ENCODE measurements around the gene PABPN1L. TPM values are rescaled to one million over a fixed set of nuclear protein-coding genes. Genes with fewer than 3 reads are reported as not detected.

PABPN1L gene
- total RNA-seq, 1 donor from 2014 or later: 0.40 TPM

DNA sequence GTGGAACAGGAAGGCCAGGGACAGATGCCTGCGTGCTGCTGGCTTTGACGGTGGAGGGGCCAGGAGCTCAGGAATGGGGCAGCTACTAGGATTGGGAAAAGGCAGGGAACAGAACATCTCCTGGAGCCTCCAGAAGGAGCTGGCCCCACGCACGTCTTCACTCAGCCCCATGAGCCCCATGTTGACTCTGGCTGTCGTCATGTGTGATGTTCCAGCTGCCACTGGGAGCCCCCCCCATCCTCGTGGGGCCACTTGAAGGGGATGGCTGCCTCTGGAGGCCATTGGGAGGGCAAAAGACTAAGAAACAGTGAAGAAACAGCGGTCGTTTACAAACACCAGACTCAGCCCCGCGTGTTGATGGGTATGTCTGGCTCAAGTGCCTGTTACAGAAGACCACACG, 36.2 kb downstream of the PABPN1L start:
- H3K27me3 Mint-ChIP-seq (ENCODE audit: low read depth): no peaks in the 10 kb centered on the region
- H3K27ac Mint-ChIP-seq: no peak overlapping the region
- H3K4me3 Mint-ChIP-seq: no peak overlapping the region
- H3K4me1 Mint-ChIP-seq: peaks cover 2% of the 10 kb centered on the region
- no peaks in the 10 kb centered on the region for H3K9me3 Mint-ChIP-seq
- TF ChIP-seq, protein P1, sequence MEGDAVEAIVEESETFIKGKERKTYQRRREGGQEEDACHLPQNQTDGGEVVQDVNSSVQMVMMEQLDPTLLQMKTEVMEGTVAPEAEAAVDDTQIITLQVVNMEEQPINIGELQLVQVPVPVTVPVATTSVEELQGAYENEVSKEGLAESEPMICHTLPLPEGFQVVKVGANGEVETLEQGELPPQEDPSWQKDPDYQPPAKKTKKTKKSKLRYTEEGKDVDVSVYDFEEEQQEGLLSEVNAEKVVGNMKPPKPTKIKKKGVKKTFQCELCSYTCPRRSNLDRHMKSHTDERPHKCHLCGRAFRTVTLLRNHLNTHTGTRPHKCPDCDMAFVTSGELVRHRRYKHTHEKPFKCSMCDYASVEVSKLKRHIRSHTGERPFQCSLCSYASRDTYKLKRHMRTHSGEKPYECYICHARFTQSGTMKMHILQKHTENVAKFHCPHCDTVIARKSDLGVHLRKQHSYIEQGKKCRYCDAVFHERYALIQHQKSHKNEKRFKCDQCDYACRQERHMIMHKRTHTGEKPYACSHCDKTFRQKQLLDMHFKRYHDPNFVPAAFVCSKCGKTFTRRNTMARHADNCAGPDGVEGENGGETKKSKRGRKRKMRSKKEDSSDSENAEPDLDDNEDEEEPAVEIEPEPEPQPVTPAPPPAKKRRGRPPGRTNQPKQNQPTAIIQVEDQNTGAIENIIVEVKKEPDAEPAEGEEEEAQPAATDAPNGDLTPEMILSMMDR (IDR thresholded peaks at IDR 0.05; ENCODE audit: unreplicated experiment): no peak
- H3K36me3 Mint-ChIP-seq: peaks cover 4% of the 10 kb centered on the region
- DNase-seq (ENCODE audit: low spot score in 2 of 2, unreplicated experiment in 2 of 2): no peak

DNA sequence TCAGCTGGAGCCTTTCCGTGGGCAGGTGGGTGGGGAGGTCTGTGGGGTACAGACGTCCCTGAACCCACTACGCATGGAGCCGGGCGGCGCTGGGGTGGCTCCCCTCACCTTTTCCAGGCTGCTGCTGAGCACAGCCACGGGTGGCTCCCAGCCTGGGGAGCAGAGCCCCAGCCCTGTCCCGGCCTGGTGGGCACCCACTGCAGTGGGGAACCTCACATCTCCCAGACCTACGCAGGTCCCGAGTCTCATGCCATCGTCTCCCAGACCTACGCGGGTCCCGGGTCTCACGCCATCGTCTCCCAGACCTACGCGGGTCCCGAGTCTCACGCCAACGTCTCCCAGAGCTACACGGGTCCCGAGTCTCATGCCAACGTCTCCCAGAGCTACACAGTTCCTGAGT, 37.7 kb downstream of the PABPN1L start:
- H3K36me3 Mint-ChIP-seq: peaks cover 2% of the 10 kb centered on the region
- TF ChIP-seq, protein P1 (IDR thresholded peaks at IDR 0.05; ENCODE audit: unreplicated experiment): no peak
- no peak for DNase-seq (ENCODE audit: low spot score in 2 of 2, unreplicated experiment in 2 of 2)
- peaks cover 2% of the 10 kb centered on the region for H3K4me1 Mint-ChIP-seq
- H3K27ac Mint-ChIP-seq: no peak overlapping the region
- no peaks in the 10 kb centered on the region for H3K27me3 Mint-ChIP-seq (ENCODE audit: low read depth)
- H3K4me3 Mint-ChIP-seq: no peak overlapping the region
- no peaks in the 10 kb centered on the region for H3K9me3 Mint-ChIP-seq

DNA sequence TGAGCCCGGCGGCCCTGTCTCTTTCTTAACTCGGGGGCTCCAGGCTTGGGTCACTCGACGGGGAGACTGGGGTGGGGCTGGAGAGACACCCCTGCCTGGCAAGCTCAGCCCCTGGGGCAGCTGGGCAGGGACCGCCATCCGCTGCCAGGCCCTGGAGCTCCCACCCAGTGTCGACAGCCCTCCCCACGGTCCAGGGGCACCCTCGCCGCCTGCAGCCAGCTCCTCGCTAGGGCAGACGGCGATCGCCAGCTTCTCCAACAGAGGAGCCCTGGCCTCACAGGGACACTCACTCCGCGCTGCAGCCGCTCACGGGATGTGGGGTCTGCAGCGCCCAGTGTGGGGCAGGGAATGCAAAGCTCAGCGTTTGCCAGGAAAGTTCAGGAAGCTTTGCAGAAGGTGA, 38.7 kb downstream of the PABPN1L start:
- Mint-ChIP-seq H3K27ac (no peak overlapping the region), H3K4me1 (peaks cover 2% of the 10 kb centered on the region), H3K9me3 (no peaks in the 10 kb centered on the region), H3K4me3 (no peak overlapping the region), H3K27me3 (ENCODE audit: low read depth) (no peaks in the 10 kb centered on the region), H3K36me3 (peaks cover 6% of the 10 kb centered on the region)
- TF ChIP-seq, protein P1 (IDR thresholded peaks at IDR 0.05; ENCODE audit: unreplicated experiment): no peak
- DNase-seq (ENCODE audit: low spot score in 2 of 2, unreplicated experiment in 2 of 2): no peak

DNA sequence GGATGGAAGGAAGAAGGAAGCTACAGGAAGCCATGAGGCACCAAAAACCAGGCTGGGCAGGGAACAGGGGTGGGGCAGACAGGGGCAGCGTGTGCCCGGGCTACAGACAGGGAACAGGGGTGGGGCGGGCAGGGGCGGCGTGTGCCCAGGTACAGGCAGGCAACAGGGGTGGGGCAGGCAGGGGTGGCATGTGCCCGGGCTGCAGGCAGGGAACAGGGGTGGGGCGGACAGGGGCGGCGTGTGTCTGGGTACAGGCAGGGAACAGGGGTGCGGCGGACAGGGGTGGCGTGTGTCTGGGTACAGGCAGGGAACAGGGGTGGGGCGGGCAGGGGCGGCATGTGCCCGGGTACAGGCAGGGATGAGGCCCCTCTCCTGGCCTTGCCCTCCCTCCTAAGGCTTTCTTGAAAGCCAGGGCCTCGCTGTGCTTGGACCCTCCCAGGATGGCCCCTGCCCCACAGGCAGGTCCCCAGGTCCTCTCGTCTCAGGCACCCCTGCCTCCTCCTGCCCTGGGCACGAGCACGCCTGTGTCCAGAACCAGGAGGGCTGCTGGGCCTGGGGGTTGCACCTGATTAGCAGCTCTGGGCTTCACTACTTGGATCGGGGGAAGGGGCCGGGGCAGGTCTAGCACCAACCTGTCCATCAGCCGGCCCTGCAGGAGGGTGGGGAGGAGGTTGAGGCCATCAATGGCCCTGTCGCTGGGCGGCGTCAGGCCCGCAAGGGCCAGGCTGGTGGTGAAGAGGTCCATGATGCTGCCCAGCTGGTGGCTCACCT, 40.2 kb downstream of the PABPN1L start:
- no peaks in the 10 kb centered on the region for H3K27me3 Mint-ChIP-seq (ENCODE audit: low read depth)
- no peak for DNase-seq (ENCODE audit: low spot score in 2 of 2, unreplicated experiment in 2 of 2)
- no peaks in the 10 kb centered on the region for H3K9me3 Mint-ChIP-seq
- H3K4me3 Mint-ChIP-seq: no peak overlapping the region
- TF ChIP-seq, protein P1 (IDR thresholded peaks at IDR 0.05; ENCODE audit: unreplicated experiment): no peak
- H3K4me1 Mint-ChIP-seq: peaks cover 2% of the 10 kb centered on the region
- H3K36me3 Mint-ChIP-seq: peaks cover 8% of the 10 kb centered on the region
- no peak overlapping the region for H3K27ac Mint-ChIP-seq

DNA sequence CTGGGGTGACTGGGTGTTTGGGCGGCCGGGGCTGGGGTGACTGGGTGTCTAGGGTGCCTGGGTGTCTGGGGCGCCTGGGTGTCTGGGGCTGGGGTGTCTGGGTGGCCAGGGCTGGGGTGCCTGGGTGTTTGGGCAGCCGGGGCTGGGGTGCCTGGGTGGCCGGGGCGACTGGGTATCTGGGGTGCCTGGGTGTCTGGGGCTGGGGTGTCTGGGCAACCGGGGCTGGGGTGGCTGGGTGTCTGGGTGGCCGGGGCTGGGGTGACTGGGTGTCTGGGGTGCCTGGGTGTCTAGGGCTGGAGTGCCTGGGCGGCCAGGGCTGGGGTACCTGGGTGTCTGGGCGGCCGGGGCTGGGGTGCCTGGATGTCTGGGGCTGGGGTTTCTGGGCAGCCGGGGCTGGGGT, 41.3 kb downstream of the PABPN1L start:
- DNase-seq (ENCODE audit: low spot score in 2 of 2, unreplicated experiment in 2 of 2): no peak
- H3K4me1 Mint-ChIP-seq: peaks cover under 1% of the 10 kb centered on the region
- no peaks in the 10 kb centered on the region for H3K27me3 Mint-ChIP-seq (ENCODE audit: low read depth)
- no peak overlapping the region for H3K4me3 Mint-ChIP-seq
- peaks cover 8% of the 10 kb centered on the region for H3K36me3 Mint-ChIP-seq
- TF ChIP-seq, protein P1 (IDR thresholded peaks at IDR 0.05; ENCODE audit: unreplicated experiment): no peak
- no peak overlapping the region for H3K27ac Mint-ChIP-seq
- no peaks in the 10 kb centered on the region for H3K9me3 Mint-ChIP-seq
